Muscle of leg (tissue), 11 donors: ENCODE measurements around the gene LINGO4. TPM values are rescaled to one million over a fixed set of nuclear protein-coding genes. Genes with fewer than 3 reads are reported as not detected.
A peak's percentile ranks its signal among the peaks of the same experiment; 100 is the strongest.

Experiments
- DNase-seq: peaks from one replicate; pipeline ENCODE4 v3.0.0; 2013
- H3K27ac ChIP-seq: one replicate; pipeline ENCODE4 v1.5.1; 2013; ENCODE audit warnings: mild to moderate bottlenecking, low read length, control low read depth
- H3K27me3 ChIP-seq: one replicate; pipeline ENCODE4 v1.6.1; 2013; ENCODE audit warnings: low read length; ENCODE audit not compliant: control insufficient read depth, insufficient read depth
- H3K36me3 ChIP-seq: one replicate; pipeline ENCODE4 v1.6.1; 2013; ENCODE audit warnings: low read length; ENCODE audit not compliant: control insufficient read depth, insufficient read depth
- H3K4me1 ChIP-seq: one replicate; pipeline ENCODE4 v1.6.1; 2013; ENCODE audit warnings: low read length; ENCODE audit not compliant: control insufficient read depth, insufficient read depth
- H3K4me3 ChIP-seq: one replicate; pipeline ENCODE4 v1.5.1; 2013; ENCODE audit warnings: low read length, control low read depth
- H3K9me3 ChIP-seq: replicated peaks from 2 replicates; pipeline ENCODE4 v1.6.1; 2013; ENCODE audit warnings: low read depth, low read length; ENCODE audit not compliant: control insufficient read depth
- WGBS: methylation state at CpG from one replicate; pipeline ENCODE4 v1.1.5; 2013; ENCODE audit warnings: missing lambda C conversion rate; ENCODE audit not compliant: insufficient coverage; 5-methylcytosine and 5-hydroxymethylcytosine counted together
- polyA plus RNA-seq, 8 donors: library from polyadenylated mRNA; unstranded; fragments of 120-200 nt; gene quantifications; one replicate each; pipeline versions ENCODE4 v1.2.1 to v1.2.3, GENCODE V29; 2013; ENCODE audit warnings: inconsistent platforms in 1 of 8, low replicate concordance in 1 of 8; ENCODE audit not compliant: insufficient read length in 8 of 8, insufficient read depth in 1 of 8
- total RNA-seq: library from RNA; stranded (reverse); fragments of 120-200 nt; gene quantifications from one replicate; pipeline ENCODE4 v1.2.4, GENCODE V29; 2013

The LINGO4 gene
- total and polyA plus RNA-seq, 9 donors = 0.09 to 0.42 (median 0.23) TPM

- H3K9me3 ChIP-seq = no peaks in the 10 kb centered on the region
- 60% methylated on average over 1 of the region's 12 CpGs for WGBS
- peaks cover 2% of the 10 kb centered on the region for H3K36me3 ChIP-seq
- H3K4me1 ChIP-seq = peaks cover 30% of the 10 kb centered on the region
- no peak overlapping the region for H3K4me3 ChIP-seq
- H3K27me3 ChIP-seq = no peaks in the 10 kb centered on the region
- no peak for DNase-seq
- no peak overlapping the region for H3K27ac ChIP-seq
Measured at GRCh38 chr1:151815716-151816327, 10.6 kb upstream of the LINGO4 start.

- WGBS = 67% methylated on average over 8 of the region's 8 CpGs
- no peak overlapping the region for H3K27ac ChIP-seq
- DNase-seq = no peak
- H3K9me3 ChIP-seq = no peaks in the 10 kb centered on the region
- H3K36me3 ChIP-seq = peaks cover 2% of the 10 kb centered on the region
- no peak overlapping the region for H3K4me3 ChIP-seq
- no peaks in the 10 kb centered on the region for H3K27me3 ChIP-seq
- H3K4me1 ChIP-seq = peaks cover 30% of the 10 kb centered on the region
Measured at GRCh38 chr1:151814971-151815545, 9.8 kb upstream of the LINGO4 start.

DNA sequence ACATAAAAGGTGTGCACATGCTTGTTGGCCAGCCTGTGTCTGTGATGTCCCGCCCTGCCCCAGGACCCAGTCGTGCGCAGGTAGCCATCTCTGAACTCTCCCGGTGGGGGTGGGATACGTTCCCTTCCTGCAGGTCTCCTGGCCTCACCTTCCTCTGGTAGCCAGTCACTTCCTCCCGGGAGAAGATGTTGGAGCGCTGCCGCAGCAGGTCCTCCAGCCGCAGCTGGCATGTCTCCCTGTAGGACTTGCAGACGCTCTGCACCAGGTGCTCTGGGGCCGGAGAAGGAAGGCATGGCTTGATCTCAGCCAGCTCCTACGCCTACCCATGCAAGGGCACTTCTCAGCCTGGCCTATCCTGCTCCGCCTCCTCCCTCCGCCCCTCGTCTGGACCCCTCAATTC is 9.2 kb upstream of the LINGO4 start:
- 69% methylated on average over 15 of the region's 15 CpGs for whole genome bisulfite sequencing
- Histone ChIP-seq H3K9me3 (no peaks in the 10 kb centered on the region), H3K36me3 (peaks cover 2% of the 10 kb centered on the region), H3K27ac (no peak overlapping the region), H3K4me3 (no peak overlapping the region), H3K4me1 (peaks cover 30% of the 10 kb centered on the region), H3K27me3 (no peaks in the 10 kb centered on the region)
- no peak for DNase-seq

- H3K36me3 ChIP-seq = peaks cover 2% of the 10 kb centered on the region
- no peak overlapping the region for H3K27ac ChIP-seq
- no peaks in the 10 kb centered on the region for H3K9me3 ChIP-seq
- H3K4me1 ChIP-seq = peaks cover 30% of the 10 kb centered on the region
- 89% methylated on average over 7 of the region's 12 CpGs for WGBS
- H3K27me3 ChIP-seq = no peaks in the 10 kb centered on the region
- no peak overlapping the region for H3K4me3 ChIP-seq
- no peak for DNase-seq
Measured at GRCh38 chr1:151813271-151813977, 8.2 kb upstream of the LINGO4 start.

DNA sequence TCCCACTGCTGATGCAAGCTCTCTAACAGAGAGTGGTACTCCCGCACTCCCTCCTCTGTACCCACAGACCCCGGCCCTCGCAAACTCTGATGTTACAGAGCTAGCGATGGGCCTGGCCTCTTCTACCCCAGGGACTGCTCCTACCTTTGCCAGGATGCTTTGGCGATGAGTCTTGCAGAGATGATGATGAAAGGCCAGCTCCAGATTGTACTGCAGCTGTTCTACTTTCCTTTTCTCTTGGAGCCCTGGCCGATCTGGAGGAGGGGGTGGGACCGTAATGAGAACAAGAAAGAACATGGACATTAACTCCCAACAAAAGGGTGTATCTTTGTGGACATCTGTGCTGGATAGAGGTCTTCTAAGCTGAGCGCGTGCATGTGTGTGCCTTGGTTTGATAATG is 6.0 kb upstream of the LINGO4 start:
- H3K4me3 ChIP-seq = no peak overlapping the region
- WGBS = no CpG with 5 or more reads among the region's 9 CpGs
- H3K9me3 ChIP-seq = no peaks in the 10 kb centered on the region
- H3K27ac ChIP-seq = no peak overlapping the region
- DNase-seq = peak; percentile 49
- no peaks in the 10 kb centered on the region for H3K36me3 ChIP-seq
- H3K4me1 ChIP-seq = peaks cover 18% of the 10 kb centered on the region
- peaks cover 2% of the 10 kb centered on the region for H3K27me3 ChIP-seq

DNA sequence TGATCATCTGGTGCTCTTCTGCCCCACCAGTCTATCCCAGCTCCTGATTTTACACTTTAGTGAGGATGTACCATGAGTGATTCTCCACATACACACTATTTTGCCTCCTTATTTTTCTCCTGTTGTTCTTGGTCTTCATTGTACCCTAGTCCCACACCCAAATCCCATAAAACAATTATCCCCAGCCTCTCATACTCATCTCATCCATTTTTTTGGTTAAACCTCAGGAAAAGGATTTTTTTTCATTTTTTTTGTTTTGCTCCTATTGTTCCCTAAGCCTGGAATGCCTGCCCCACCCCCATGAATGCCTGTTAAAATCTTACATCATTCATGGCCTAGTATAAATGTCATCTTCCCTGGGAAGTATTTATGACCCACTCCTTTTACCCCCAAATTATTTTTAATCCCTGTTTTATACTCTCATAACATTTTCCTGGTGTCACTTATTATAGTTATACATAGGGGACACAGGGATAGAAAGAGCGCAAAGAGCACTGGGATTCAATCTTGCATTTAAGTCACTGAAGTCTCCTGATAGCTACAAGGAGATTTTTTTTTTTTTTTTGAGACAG is 4.9 kb upstream of the LINGO4 start:
- Histone ChIP-seq H3K27me3 (peaks cover 5% of the 10 kb centered on the region), H3K9me3 (no peaks in the 10 kb centered on the region), H3K36me3 (no peaks in the 10 kb centered on the region), H3K4me3 (no peak overlapping the region), H3K27ac (no peak overlapping the region), H3K4me1 (peaks cover 13% of the 10 kb centered on the region)
- WGBS = no CpG with 5 or more reads among the region's 1 CpG
- DNase-seq = no peak

GRCh38 chr1:151809290-151809984 is 4.2 kb upstream of the LINGO4 start:
- peaks cover 10% of the 10 kb centered on the region for H3K4me1 ChIP-seq
- H3K4me3 ChIP-seq = no peak overlapping the region
- no peak for DNase-seq
- 49% methylated on average over 2 of the region's 8 CpGs for WGBS
- no peaks in the 10 kb centered on the region for H3K36me3 ChIP-seq
- peaks cover 7% of the 10 kb centered on the region for H3K27me3 ChIP-seq
- H3K27ac ChIP-seq = no peak overlapping the region
- no peaks in the 10 kb centered on the region for H3K9me3 ChIP-seq

DNA sequence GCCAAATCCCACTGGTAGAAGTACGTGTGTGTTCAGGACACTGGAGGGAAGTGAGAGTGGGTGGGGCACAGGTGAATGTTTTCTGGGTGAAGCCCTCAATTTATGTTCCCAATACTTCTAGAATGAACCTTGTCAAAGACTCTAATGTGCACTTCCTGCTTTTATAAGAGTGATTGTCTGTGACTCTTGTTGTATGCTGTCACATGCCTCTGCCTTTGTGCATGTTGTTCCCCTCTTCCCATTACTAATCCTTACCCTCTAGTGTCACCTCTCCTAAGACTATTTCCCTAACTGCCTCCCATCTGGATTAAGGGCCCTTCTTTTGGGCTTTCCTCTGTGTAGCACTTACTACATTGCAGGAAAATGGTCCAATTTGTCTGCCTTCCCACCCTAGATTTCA is 2.5 kb upstream of the LINGO4 start:
- H3K4me3 ChIP-seq = no peak overlapping the region
- H3K9me3 ChIP-seq = no peaks in the 10 kb centered on the region
- no CpG with 5 or more reads among the region's 1 CpG for WGBS

DNA sequence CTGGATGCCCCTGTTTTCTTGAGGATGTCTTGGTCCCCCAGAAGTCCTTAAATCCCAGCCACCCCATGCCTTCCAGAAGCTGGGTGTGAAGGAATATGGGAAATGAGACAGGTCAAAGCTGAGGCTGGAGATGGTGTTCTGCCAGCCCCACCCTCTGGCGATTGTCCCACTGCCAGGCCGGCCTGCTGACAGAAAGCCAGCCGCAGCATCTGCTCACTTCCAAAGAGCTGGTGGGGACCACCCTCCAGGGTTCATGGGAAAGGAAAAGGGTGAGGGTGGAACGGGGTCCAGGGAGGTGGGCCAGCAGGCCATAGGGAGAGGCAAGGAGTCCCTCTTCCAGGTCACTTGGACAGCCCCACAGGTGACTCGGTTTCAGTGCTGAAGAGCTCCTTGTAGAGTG is 1.9 kb upstream of the LINGO4 start:
- no peak overlapping the region for H3K27ac ChIP-seq
- H3K27me3 ChIP-seq = peaks cover 15% of the 10 kb centered on the region
- H3K4me1 ChIP-seq = peaks cover 10% of the 10 kb centered on the region
- H3K9me3 ChIP-seq = no peaks in the 10 kb centered on the region
- no peak for DNase-seq
- no peak overlapping the region for H3K4me3 ChIP-seq
- H3K36me3 ChIP-seq = no peaks in the 10 kb centered on the region
- WGBS = 75% methylated on average over 5 of the region's 5 CpGs

More for the DNA sequence above, 2.5 kb upstream of the LINGO4 start:
- H3K27me3 ChIP-seq = peaks cover 10% of the 10 kb centered on the region
- no peak for DNase-seq
- peaks cover 10% of the 10 kb centered on the region for H3K4me1 ChIP-seq
- no peak overlapping the region for H3K27ac ChIP-seq
- H3K36me3 ChIP-seq = no peaks in the 10 kb centered on the region

DNA sequence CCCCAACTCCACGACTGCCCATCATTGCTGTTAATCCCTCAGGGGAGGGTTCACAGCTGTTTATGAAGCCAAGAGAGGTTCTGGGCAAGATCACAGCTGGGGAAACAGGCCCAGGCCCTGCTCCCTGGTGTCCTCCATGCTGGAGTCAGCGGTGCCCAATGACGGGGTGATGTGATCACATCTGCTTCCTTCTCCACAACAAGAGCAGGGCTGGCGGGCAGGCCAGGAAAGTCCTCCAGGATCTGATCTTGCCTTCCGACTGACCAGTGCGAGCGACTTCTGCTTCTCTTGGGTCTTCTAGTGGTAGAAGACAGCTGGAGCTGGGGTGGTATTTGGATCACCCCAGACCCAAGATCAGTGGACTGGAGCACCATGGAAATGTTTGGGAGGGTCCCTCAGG is 951 bp upstream of the LINGO4 start:
- H3K9me3 ChIP-seq = no peaks in the 10 kb centered on the region
- H3K4me1 ChIP-seq = peaks cover 10% of the 10 kb centered on the region
- H3K27me3 ChIP-seq = peaks cover 17% of the 10 kb centered on the region
- no peaks in the 10 kb centered on the region for H3K36me3 ChIP-seq
- 56% methylated on average over 5 of the region's 7 CpGs for WGBS
- DNase-seq = no peak
- no peak overlapping the region for H3K4me3 ChIP-seq
- no peak overlapping the region for H3K27ac ChIP-seq
